Immature natural killer cell (primary cell): Measurements from ENCODE around the gene FAM53B. TPM values are rescaled to one million over a fixed set of nuclear protein-coding genes. Genes with fewer than 3 reads are reported as not detected.
A peak's percentile ranks its signal among the peaks of the same experiment; 100 is the strongest.

Experiments used
- DNase-seq, 3 donors: peaks; one replicate each; pipeline ENCODE4 v3.0.0; 2022; ENCODE audit warnings: mixed read lengths in 1 of 3
- H3K27ac Mint-ChIP-seq, 6 donors: one replicate each; pipeline ENCODE4 v1.8.0; 2020; ENCODE audit warnings: mixed read lengths in 6 of 6, mild to moderate bottlenecking in 5 of 6, inconsistent platforms in 4 of 6, moderate library complexity in 3 of 6
- H3K27me3 Mint-ChIP-seq, 3 donors: one replicate each; pipeline ENCODE4 v1.8.0; 2020 to 2021; ENCODE audit warnings: low read depth in 3 of 3, mild to moderate bottlenecking in 3 of 3, mixed read lengths in 3 of 3, moderate library complexity in 3 of 3, inconsistent platforms in 1 of 3
- H3K36me3 Mint-ChIP-seq, 3 donors: one replicate each; pipeline ENCODE4 v1.8.0; 2020; ENCODE audit warnings: mixed read lengths in 3 of 3, inconsistent platforms in 2 of 3, mild to moderate bottlenecking in 2 of 3
- H3K4me1 Mint-ChIP-seq, 2 donors: one replicate each; pipeline ENCODE4 v1.8.0; 2020; ENCODE audit warnings: inconsistent platforms in 2 of 2, mild to moderate bottlenecking in 2 of 2, mixed read lengths in 2 of 2, moderate library complexity in 1 of 2
- H3K4me3 Mint-ChIP-seq, 5 donors: one replicate each; pipeline ENCODE4 v1.8.0; 2020; ENCODE audit warnings: mild to moderate bottlenecking in 5 of 5, mixed read lengths in 5 of 5, inconsistent platforms in 3 of 5, moderate library complexity in 3 of 5
- H3K9me3 Mint-ChIP-seq, 6 donors: one replicate each; pipeline ENCODE4 v1.8.0; 2020; ENCODE audit warnings: mild to moderate bottlenecking in 6 of 6, mixed read lengths in 6 of 6, inconsistent platforms in 4 of 6, moderate library complexity in 3 of 6
- polyA plus RNA-seq, 3 donors: library from polyadenylated mRNA; unstranded; fragments of 300-500 nt; fragmentation: Illumina TruSeq; gene quantifications; one replicate each; pipeline ENCODE4 v1.2.3, GENCODE V29; 2021

FAM53B gene
- polyA plus RNA-seq, 3 donors from 2014 or later, result 12.1 to 62.1 (median 23.8) TPM

DNA sequence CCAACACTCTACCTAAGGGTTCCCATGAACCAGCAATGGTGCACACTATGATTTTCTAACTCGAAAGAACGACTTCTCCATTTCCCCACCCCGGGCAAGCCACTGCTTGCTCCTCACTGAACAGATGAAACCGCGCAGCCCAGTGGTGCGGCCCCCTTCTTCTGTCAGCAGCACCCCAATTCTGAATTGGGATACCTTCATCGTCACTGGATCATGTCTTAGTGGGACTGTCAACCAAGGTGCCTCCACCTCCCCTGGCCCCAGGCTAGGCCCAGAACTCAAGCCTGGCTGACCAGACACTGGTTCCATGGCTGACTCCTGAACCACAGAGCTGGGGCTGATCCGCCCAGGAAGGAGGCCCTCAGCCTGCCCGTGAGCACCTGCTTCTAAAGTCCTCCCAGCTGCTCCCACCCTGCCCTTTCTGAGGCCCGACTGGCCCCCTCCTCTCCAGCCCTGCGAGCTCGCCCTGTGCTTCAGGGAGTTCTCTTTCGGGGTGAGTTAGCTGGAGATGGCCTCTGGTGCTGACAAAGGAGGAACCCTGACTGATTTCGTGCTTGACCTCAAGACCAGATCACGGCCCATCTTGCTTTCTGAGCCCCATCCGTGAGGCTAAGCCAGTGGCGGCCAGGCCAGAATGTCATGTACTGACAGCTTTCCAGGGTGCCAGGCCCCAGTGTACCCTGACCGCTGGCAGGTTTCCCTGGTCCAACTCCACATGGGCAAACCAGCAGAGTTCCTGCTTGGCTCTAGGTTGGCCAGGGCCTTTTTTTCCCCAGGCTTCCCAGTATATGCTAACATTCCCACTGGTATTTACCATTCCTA is 44.5 kb downstream of the FAM53B start:
- H3K27ac Mint-ChIP-seq, result peak overlapping the region; percentile 93 to 99 (median 98)
- H3K9me3 Mint-ChIP-seq, result no peaks in the 10 kb centered on the region
- peak overlapping the region; percentile 62 to 80 (median 76) for H3K4me3 Mint-ChIP-seq
- H3K27me3 Mint-ChIP-seq, result peaks cover 17 to 28% (median 23%) of the 10 kb centered on the region in 3 donors
- DNase-seq, result no peak
- H3K36me3 Mint-ChIP-seq, result peaks cover 6 to 32% (median 18%) of the 10 kb centered on the region in 3 donors
- peaks cover 100% of the 10 kb centered on the region in 2 donors for H3K4me1 Mint-ChIP-seq

- Mint-ChIP-seq H3K36me3 (peaks cover 8 to 34% (median 15%) of the 10 kb centered on the region in 3 donors), H3K9me3 (no peaks in the 10 kb centered on the region), H3K27me3 (peaks cover 16 to 29% (median 25%) of the 10 kb centered on the region in 3 donors), H3K4me3 (peak overlapping the region; percentile 57 to 88 (median 72)), H3K27ac (peak overlapping the region; percentile 93 to 99 (median 96)), H3K4me1 (peaks cover 100% of the 10 kb centered on the region in 2 donors)
- DNase-seq, result no peak
Measured at GRCh38 chr10:124698545-124699469, 45.4 kb downstream of the FAM53B start.

DNA sequence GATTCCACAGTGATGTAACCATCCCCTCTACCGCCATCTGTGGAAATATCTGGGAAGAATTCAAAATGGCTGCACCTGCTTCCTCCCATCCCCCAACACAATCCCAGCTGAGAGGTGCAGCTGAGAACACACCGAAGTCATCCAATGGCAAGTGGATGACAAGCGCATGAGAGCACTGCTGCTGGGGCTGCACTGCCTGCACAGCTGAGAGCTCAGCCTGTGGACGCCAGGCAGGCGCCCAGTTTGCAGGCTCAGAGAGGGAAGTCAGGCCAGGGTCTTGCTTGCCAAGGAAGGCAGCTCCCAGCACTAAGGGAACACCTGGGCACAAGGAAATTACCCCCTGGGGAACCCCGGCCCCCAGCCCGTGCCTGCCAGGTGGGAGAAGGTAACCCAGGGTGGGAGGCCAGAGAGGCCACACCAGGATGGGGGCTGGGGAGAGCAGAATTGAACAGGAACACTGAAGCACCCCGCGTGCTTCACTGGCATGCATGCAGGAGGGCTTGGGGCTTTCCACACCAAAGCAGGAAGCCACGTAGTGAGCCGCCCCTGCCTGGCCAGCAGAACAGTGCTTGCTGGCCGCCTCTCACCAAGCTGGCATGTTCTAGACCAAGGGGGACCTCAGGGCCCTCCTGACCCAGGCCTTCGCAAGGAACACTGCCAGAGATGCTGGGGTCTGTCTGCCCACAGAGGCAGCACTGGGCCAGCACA is 46.2 kb downstream of the FAM53B start:
- H3K27ac Mint-ChIP-seq, result peak overlapping the region; percentile 93 to 99 (median 96)
- peaks cover 11 to 33% (median 20%) of the 10 kb centered on the region in 3 donors for H3K36me3 Mint-ChIP-seq
- DNase-seq, result peak; percentile 51 to 56 (median 52)
- H3K4me1 Mint-ChIP-seq, result peaks cover 99 to 100% of the 10 kb centered on the region in 2 donors
- peak overlapping the region; percentile 67 to 88 (median 75) for H3K4me3 Mint-ChIP-seq
- H3K9me3 Mint-ChIP-seq, result no peaks in the 10 kb centered on the region
- peaks cover 18 to 32% (median 31%) of the 10 kb centered on the region in 3 donors for H3K27me3 Mint-ChIP-seq

- no peaks in the 10 kb centered on the region for H3K9me3 Mint-ChIP-seq
- peak overlapping the region; percentile 93 to 99 (median 96) for H3K27ac Mint-ChIP-seq
- peaks cover 98 to 99% of the 10 kb centered on the region in 2 donors for H3K4me1 Mint-ChIP-seq
- DNase-seq, result no peak
- H3K27me3 Mint-ChIP-seq, result peaks cover 18 to 31% (median 27%) of the 10 kb centered on the region in 3 donors
- H3K4me3 Mint-ChIP-seq, result peak overlapping the region; percentile 67 to 88 (median 75)
- H3K36me3 Mint-ChIP-seq, result peaks cover 11 to 33% (median 20%) of the 10 kb centered on the region in 3 donors
Measured at GRCh38 chr10:124697443-124697836, 46.7 kb downstream of the FAM53B start.

DNA sequence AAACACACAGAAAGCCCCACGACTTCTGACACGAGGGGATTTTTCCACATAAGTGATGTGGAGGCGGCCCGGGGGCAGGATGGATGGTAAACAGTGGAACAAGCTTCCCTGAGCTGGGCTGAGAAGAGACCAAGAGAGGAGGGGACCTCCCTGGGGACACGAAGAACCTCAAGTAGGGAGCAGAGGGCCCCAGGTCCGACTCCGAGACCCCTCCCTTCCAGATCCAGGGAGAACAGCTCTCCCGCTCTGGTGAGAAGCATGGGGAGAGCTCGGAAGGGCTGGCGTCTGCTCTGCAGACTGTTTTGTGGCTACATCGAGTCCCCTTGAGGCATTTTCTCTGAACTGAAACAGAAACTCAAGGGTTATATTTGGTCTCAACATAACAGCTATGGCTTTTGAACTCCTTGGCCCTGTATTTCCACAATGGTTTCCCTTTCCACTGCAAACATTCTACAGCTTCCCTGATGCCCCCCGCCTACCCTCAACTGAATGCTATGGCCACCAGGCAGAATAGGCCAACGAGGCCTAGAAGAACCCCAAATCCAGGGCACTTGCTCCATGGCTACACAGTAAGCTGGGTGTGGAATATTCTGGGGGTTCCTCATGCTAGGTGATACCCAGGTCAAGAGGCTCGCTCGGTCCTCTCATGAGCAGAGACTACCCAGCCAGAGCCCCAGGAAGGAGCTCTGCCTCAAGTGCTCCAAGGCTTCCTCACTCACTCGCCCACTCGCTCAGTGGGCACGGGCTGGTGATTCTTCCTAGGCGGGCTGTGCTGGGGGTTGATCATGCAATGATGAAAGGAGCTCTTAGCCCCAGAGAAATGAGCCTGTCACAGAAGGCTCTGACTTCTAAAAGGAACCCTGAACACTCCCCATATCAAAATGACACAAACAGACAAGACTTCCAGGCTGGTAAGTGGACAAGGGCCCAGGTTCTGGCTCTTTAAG is 47.5 kb downstream of the FAM53B start:
- H3K36me3 Mint-ChIP-seq, result peaks cover 12 to 32% (median 20%) of the 10 kb centered on the region in 3 donors
- no peaks in the 10 kb centered on the region for H3K9me3 Mint-ChIP-seq
- H3K4me3 Mint-ChIP-seq, result peak overlapping the region; percentile 67 to 88 (median 75)
- peak; percentile 54 to 68 (median 60) for DNase-seq
- H3K4me1 Mint-ChIP-seq, result peaks cover 95 to 96% of the 10 kb centered on the region in 2 donors
- peak overlapping the region; percentile 93 to 99 (median 96) for H3K27ac Mint-ChIP-seq
- peaks cover 17 to 32% (median 25%) of the 10 kb centered on the region in 3 donors for H3K27me3 Mint-ChIP-seq

GRCh38 chr10:124695259-124695658 is 48.9 kb downstream of the FAM53B start:
- H3K9me3 Mint-ChIP-seq, result no peaks in the 10 kb centered on the region
- peaks cover 16 to 40% (median 24%) of the 10 kb centered on the region in 3 donors for H3K36me3 Mint-ChIP-seq
- H3K27me3 Mint-ChIP-seq, result peaks cover 14 to 31% (median 20%) of the 10 kb centered on the region in 3 donors
- peaks cover 92 to 96% of the 10 kb centered on the region in 2 donors for H3K4me1 Mint-ChIP-seq
- peak overlapping the region; percentile 13 to 88 (median 75) for H3K4me3 Mint-ChIP-seq
- H3K27ac Mint-ChIP-seq, result peak overlapping the region; percentile 93 to 99 (median 96)
- DNase-seq, result no peak

DNA sequence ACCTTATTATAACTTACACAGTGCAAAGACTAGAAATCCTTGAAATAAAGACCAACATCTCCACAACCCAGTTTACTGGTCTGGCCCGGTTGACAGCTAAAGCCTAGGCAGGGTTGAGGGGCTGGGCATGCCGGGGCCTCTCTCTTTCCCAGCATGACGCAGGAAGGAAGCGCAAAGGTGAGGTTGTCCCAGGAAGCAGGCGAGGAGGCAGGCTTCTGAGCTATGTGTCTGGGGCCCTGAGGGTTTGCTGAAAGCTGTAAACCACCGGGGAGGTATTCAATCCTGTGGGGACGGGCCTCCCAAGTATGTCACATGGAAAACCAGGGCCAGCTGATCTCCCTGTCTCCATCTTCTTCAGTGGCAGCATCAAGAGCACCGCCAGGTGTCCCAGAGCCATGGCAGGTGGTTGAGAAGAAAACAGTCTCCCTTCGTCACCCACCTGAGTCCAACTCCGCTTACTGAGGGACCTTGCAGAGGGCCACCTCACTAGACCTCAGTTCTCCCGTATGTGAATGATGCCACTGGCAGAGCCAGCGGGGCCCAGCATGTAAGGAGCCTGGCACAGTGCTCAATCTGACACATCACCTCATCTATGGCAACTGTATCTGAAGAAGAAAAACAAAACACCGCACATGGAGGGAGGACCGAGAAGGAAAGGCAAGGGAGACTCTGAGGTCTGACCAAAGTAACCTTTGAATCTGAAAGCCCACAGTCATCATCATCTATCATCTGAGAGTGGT is 49.5 kb downstream of the FAM53B start:
- H3K27me3 Mint-ChIP-seq, result peaks cover 14 to 30% (median 20%) of the 10 kb centered on the region in 3 donors
- peaks cover 92 to 96% of the 10 kb centered on the region in 2 donors for H3K4me1 Mint-ChIP-seq
- H3K4me3 Mint-ChIP-seq, result peak overlapping the region; percentile 13 to 88 (median 75)
- H3K9me3 Mint-ChIP-seq, result no peaks in the 10 kb centered on the region
- peak overlapping the region; percentile 93 to 99 (median 96) for H3K27ac Mint-ChIP-seq
- peaks cover 16 to 40% (median 24%) of the 10 kb centered on the region in 3 donors for H3K36me3 Mint-ChIP-seq
- DNase-seq, result no peak

DNA sequence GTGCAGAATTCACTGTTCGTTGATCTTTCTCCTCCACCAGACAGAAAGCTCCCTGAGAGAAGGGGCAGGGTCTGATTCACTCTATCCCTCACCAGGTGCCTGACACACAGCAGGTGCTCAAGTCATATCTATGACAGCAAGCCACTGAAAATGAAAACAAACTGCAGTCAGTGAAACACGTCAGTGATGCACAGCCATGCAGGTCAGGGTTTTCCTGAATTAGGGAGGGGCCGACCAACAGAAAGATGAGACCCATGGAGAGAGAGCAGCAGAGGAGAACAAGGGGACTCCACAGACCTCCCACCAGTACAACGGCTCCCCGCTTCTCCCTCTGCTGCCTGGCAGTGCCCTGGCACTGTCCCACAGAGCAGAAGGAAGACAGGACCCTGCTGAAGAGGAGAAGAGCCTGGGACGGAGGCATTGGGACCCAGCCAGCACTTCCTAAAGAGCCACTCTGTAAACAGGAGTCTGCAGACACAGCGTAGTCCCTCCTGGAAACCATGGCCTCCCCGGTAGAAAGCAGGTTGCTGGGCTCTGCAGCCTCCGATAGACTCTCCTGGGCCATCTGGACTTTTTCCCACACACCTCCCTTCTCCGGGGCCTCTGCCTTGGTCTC is 50.3 kb downstream of the FAM53B start:
- Mint-ChIP-seq H3K27ac (peak overlapping the region; percentile 75 to 99 (median 96)), H3K27me3 (peaks cover 19 to 31% (median 22%) of the 10 kb centered on the region in 3 donors), H3K9me3 (no peaks in the 10 kb centered on the region), H3K36me3 (peaks cover 22 to 46% (median 29%) of the 10 kb centered on the region in 3 donors), H3K4me1 (peaks cover 92 to 96% of the 10 kb centered on the region in 2 donors), H3K4me3 (peak overlapping the region in 3 of 5 donors; percentile 21 to 88 (median 45))
- DNase-seq, result no peak

DNA sequence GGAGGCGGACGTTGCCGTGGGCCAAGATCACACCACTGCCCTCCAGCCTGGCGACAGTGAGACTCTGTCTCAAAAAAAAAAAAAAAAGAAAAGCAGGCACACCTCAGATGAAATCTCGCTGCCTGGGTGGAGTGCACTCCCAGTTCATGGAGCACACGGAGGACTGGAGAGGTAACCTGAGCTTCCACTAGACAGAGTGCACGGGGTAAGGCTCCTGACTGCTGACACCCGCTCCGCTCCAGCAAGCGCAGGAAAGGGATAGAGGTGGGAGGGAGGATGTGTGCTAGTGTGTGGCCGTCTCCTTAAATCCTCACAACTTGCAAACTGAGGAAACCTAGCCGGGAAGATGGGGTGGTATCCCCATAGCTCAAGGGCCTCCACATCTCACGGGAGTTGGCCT is 50.8 kb downstream of the FAM53B start:
- H3K4me3 Mint-ChIP-seq, result peak overlapping the region in 3 of 5 donors; percentile 21 to 78 (median 45)
- H3K27ac Mint-ChIP-seq, result peak overlapping the region; percentile 75 to 98 (median 91)
- peaks cover 20 to 29% (median 22%) of the 10 kb centered on the region in 3 donors for H3K27me3 Mint-ChIP-seq
- H3K4me1 Mint-ChIP-seq, result peaks cover 92 to 96% of the 10 kb centered on the region in 2 donors
- peaks cover 23 to 44% (median 30%) of the 10 kb centered on the region in 3 donors for H3K36me3 Mint-ChIP-seq
- H3K9me3 Mint-ChIP-seq, result no peaks in the 10 kb centered on the region
- no peak for DNase-seq

DNA sequence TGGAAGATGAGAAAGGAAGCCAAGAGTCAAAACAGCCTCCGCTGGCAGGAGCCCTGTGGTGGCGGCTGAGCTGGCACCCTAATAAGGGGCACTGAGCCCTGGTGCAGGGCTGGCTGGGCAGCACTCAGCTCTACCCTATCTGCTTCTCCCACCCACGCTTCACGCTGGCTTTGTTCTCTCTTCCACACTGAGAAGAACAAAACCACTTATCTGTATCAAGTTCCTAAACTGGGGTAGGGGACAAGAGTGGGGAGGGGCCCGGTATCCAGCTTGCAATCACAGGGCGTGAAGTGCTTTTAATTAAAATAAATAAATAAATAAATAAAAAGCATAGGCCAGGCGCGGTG is 52.1 kb downstream of the FAM53B start:
- no peak for DNase-seq
- no peaks in the 10 kb centered on the region for H3K9me3 Mint-ChIP-seq
- H3K4me3 Mint-ChIP-seq, result peak overlapping the region; percentile 66 to 78 (median 77)
- peaks cover 23 to 44% (median 30%) of the 10 kb centered on the region in 3 donors for H3K36me3 Mint-ChIP-seq
- H3K27ac Mint-ChIP-seq, result peak overlapping the region; percentile 85 to 99 (median 92)
- peaks cover 92 to 96% of the 10 kb centered on the region in 2 donors for H3K4me1 Mint-ChIP-seq
- H3K27me3 Mint-ChIP-seq, result peaks cover 18 to 33% (median 21%) of the 10 kb centered on the region in 3 donors
